Activated CD4-positive, alpha-beta memory T cell treated with anti-CD3 and anti-CD28 coated beads for 36 hours (primary cell): Measurements from ENCODE around the gene CFAP298. TPM values are rescaled to one million over a fixed set of nuclear protein-coding genes. Genes with fewer than 3 reads are reported as not detected.
"Not testable (repeated sequence)": the region's sequence is repeated elsewhere in the genome, so short reads cannot be mapped to it uniquely, and the experiment has no call there.

Source experiments
- CTCF ChIA-PET: fragments of 350-600 bp; sonication (Branson Sonifier 250); formaldehyde crosslinking; loops from one replicate; lab custom pipeline; 2021; ENCODE audit warnings: antibody characterized with exemption, inconsistent platforms; lab: Charles Lee
- POLR2A ChIA-PET: fragments of 350-600 bp; sonication (Branson Sonifier 250); formaldehyde crosslinking; loops from one replicate; lab custom pipeline; 2021; ENCODE audit warnings: antibody characterized with exemption; lab: Charles Lee
- DNase-seq: peaks from one replicate; pipeline ENCODE4 v3.0.0-alpha.2; 2020
- H3K27ac Mint-ChIP-seq: one replicate; pipeline ENCODE4 v1.8.0; 2021; ENCODE audit warnings: mixed read lengths
- H3K27me3 Mint-ChIP-seq: one replicate; pipeline ENCODE4 v1.8.0; 2021; ENCODE audit warnings: mixed read lengths
- H3K36me3 Mint-ChIP-seq: one replicate; pipeline ENCODE4 v1.8.0; 2021; ENCODE audit warnings: mixed read lengths
- H3K4me1 Mint-ChIP-seq: one replicate; pipeline ENCODE4 v1.8.0; 2021; ENCODE audit warnings: low read depth, mixed read lengths
- H3K4me3 Mint-ChIP-seq: one replicate; pipeline ENCODE4 v1.8.0; 2021; ENCODE audit warnings: mild to moderate bottlenecking, mixed read lengths
- H3K9me3 Mint-ChIP-seq: one replicate; pipeline ENCODE4 v1.8.0; 2021; ENCODE audit warnings: mixed read lengths
- intact Hi-C: fragments of 100-400 bp; cut with micrococcal nuclease; formaldehyde crosslinking; loops from one replicate; pipeline ENCODE4 v1.15.1; 2023
- total RNA-seq, 2 experiments: library from RNA; stranded (reverse); gene quantifications; one replicate each; pipeline ENCODE4 v1.2.3, GENCODE V29; 2021

CFAP298 gene
- 10 to 100 TPM; 39.4 to 41.8 TPM for total RNA-seq

- H3K4me3 Mint-ChIP-seq, result peak within 1 kb of the TSS; percentile 86
These were observed at the start of gene CFAP298 for GRCh38 chr21:32612075-32612998. CFAP298 (minus strand) TSS chr21:32612377; CDS start chr21:32612243, 134 bp downstream.

GRCh38 chr21:32661026-32661782 lies 49.0 kb upstream of the CFAP298 start:
- Mint-ChIP-seq H3K9me3 (peaks cover 22% of the 10 kb centered on the region), H3K36me3 (peaks cover 72% of the 10 kb centered on the region)
- intact Hi-C loops, H3K27ac Mint-ChIP-seq, H3K27me3 Mint-ChIP-seq, H3K4me1 Mint-ChIP-seq, DNase-seq, H3K4me3 Mint-ChIP-seq, POLR2A ChIA-PET, CTCF ChIA-PET: not testable (repeated sequence)

More at GRCh38 chr21:32612075-32612998, at the start of gene CFAP298:
- no peaks in the 10 kb centered on the region for H3K9me3 Mint-ChIP-seq
- DNase-seq, result peak; percentile 93
- ChIA-PET CTCF (interaction anchor here (0.5 to 3.2 kb wide), 5 partner anchors 8 to 209 kb away, joined by 3 to 24 read pairs (median 3); no protein-coding TSS in a partner anchor), POLR2A (interaction anchor here (0.6 to 1.6 kb wide), 6 partner anchors 24 to 977 kb away, joined by 3 to 8 read pairs (median 6); partner anchors contain the start of genes DONSON, PAXBP1 and SYNJ1)
- H3K27me3 Mint-ChIP-seq, result no peaks in the 10 kb centered on the region
- H3K4me1 Mint-ChIP-seq, result peaks cover 10% of the 10 kb centered on the region
- peak within 1 kb of the TSS; percentile 79 for H3K27ac Mint-ChIP-seq
- H3K36me3 Mint-ChIP-seq, result peaks cover 11% of the 10 kb centered on the region
- intact Hi-C loops, result loop anchor here (1.0 to 10.0 kb wide), 5 partner anchors 112 to 338 kb away; partner anchors contain the start of genes EVA1C, MIS18A, SYNJ1 and URB1

GRCh38 chr21:32658524-32658923 lies 46.3 kb upstream of the CFAP298 start:
- Mint-ChIP-seq H3K9me3 (no peaks in the 10 kb centered on the region), H3K4me1 (no peaks in the 10 kb centered on the region), H3K4me3 (no peak overlapping the region), H3K36me3 (peaks cover 45% of the 10 kb centered on the region), H3K27ac (no peak overlapping the region), H3K27me3 (no peaks in the 10 kb centered on the region)
- ChIA-PET POLR2A (no interaction called here), CTCF (no interaction called here)
- intact Hi-C loops, result no loop called here
- DNase-seq, result no peak

- Mint-ChIP-seq H3K36me3 (peaks cover 11% of the 10 kb centered on the region), H3K27me3 (no peaks in the 10 kb centered on the region), H3K27ac (no peak overlapping the region), H3K4me1 (peaks cover 8% of the 10 kb centered on the region), H3K4me3 (no peak overlapping the region), H3K9me3 (no peaks in the 10 kb centered on the region)
- ChIA-PET POLR2A (no interaction called here), CTCF (interaction anchor here (0.8 to 1.0 kb wide), 5 partner anchors 11 to 544 kb away, joined by 3 to 6 read pairs (median 4); no protein-coding TSS in a partner anchor)
- DNase-seq, result peak; percentile 44
- intact Hi-C loops, result loop anchor here (1.0 kb wide), 1 partner anchor 173 kb away; no protein-coding TSS in a partner anchor
These were observed 41.2 kb upstream of the CFAP298 start for GRCh38 chr21:32653326-32653901.

- Mint-ChIP-seq H3K27ac (no peak overlapping the region), H3K4me3 (no peak overlapping the region), H3K4me1 (peaks cover 8% of the 10 kb centered on the region), H3K9me3 (no peaks in the 10 kb centered on the region), H3K36me3 (peaks cover 11% of the 10 kb centered on the region), H3K27me3 (no peaks in the 10 kb centered on the region)
- ChIA-PET POLR2A (no interaction called here), CTCF (no interaction called here)
- no peak for DNase-seq
- intact Hi-C loops, result no loop called here
These were observed 36.0 kb upstream of the CFAP298 start for GRCh38 chr21:32648165-32648564.

GRCh38 chr21:32645261-32646182 lies 33.3 kb upstream of the CFAP298 start:
- H3K36me3 Mint-ChIP-seq, result peaks cover 17% of the 10 kb centered on the region
- H3K4me1 Mint-ChIP-seq, result peaks cover 2% of the 10 kb centered on the region
- ChIA-PET POLR2A (no interaction called here), CTCF (interaction anchor here (0.6 kb wide), 1 partner anchor 182 kb away, joined by 3 read pairs; no protein-coding TSS in a partner anchor)
- no peaks in the 10 kb centered on the region for H3K27me3 Mint-ChIP-seq
- H3K9me3 Mint-ChIP-seq, result no peaks in the 10 kb centered on the region
- DNase-seq, result no peak
- no peak overlapping the region for H3K27ac Mint-ChIP-seq
- intact Hi-C loops, result no loop called here
- H3K4me3 Mint-ChIP-seq, result no peak overlapping the region

GRCh38 chr21:32641710-32642698 lies 29.8 kb upstream of the CFAP298 start:
- no peak for DNase-seq
- ChIA-PET CTCF (interaction anchor here (1.0 to 2.0 kb wide), 2 partner anchors 11 to 41 kb away, joined by 3 to 4 read pairs; no protein-coding TSS in a partner anchor), POLR2A (no interaction called here)
- Mint-ChIP-seq H3K27ac (no peak overlapping the region), H3K9me3 (no peaks in the 10 kb centered on the region), H3K4me3 (no peak overlapping the region), H3K27me3 (no peaks in the 10 kb centered on the region), H3K4me1 (no peaks in the 10 kb centered on the region), H3K36me3 (peaks cover 23% of the 10 kb centered on the region)
- intact Hi-C loops, result no loop called here

- H3K4me1 Mint-ChIP-seq, result peaks cover 3% of the 10 kb centered on the region
- no peak overlapping the region for H3K27ac Mint-ChIP-seq
- H3K27me3 Mint-ChIP-seq, result peaks cover 4% of the 10 kb centered on the region
- no peak overlapping the region for H3K4me3 Mint-ChIP-seq
- intact Hi-C loops, result no loop called here
- POLR2A ChIA-PET, result interaction anchor here (0.6 kb wide), 1 partner anchor 121 kb away, joined by 3 read pairs; no protein-coding TSS in a partner anchor
- no peak for DNase-seq
- H3K9me3 Mint-ChIP-seq, result no peaks in the 10 kb centered on the region
- peaks cover 18% of the 10 kb centered on the region for H3K36me3 Mint-ChIP-seq
- CTCF ChIA-PET, result interaction anchor here (0.7 to 1.4 kb wide), 2 partner anchors 26 to 463 kb away, joined by 4 read pairs; no protein-coding TSS in a partner anchor
These were observed 14.5 kb upstream of the CFAP298 start for GRCh38 chr21:32626621-32627196.

- H3K4me3 Mint-ChIP-seq, CTCF ChIA-PET, H3K4me1 Mint-ChIP-seq, H3K36me3 Mint-ChIP-seq, DNase-seq, H3K27ac Mint-ChIP-seq, H3K9me3 Mint-ChIP-seq, POLR2A ChIA-PET: not testable (repeated sequence)
- H3K27me3 Mint-ChIP-seq, result peaks cover 12% of the 10 kb centered on the region
- intact Hi-C loops, result loop anchor here (10.0 kb wide), 2 partner anchors 107 to 343 kb away; partner anchors contain the start of genes MIS18A and SYNJ1
These were observed 6.0 kb upstream of the CFAP298 start for GRCh38 chr21:32618218-32618617.
